CD14-positive monocyte (primary cell): ENCODE measurements around the gene OLFML2B. TPM values are rescaled to one million over a fixed set of nuclear protein-coding genes. Genes with fewer than 3 reads are reported as not detected.

ENCODE experiments used
- DNase-seq, 3 donors: peaks; one replicate each; pipeline ENCODE4 v3.0.0-alpha.2; 2011 to 2022
- H2AFZ ChIP-seq: 2 replicates; pipeline ENCODE4 v1.6.0; 2012; ENCODE audit warnings: mild to moderate bottlenecking, low read depth, low read length, inconsistent platforms; ENCODE audit not compliant: insufficient read depth, poor library complexity, severe bottlenecking
- H3K27ac ChIP-seq, 2 donors: 1 replicate in 1 of 2; 2 replicates in 1 of 2; pipeline ENCODE4 v1.5.1; 2012 to 2013; ENCODE audit warnings: low read length in 2 of 2, control low read depth in 1 of 2, inconsistent platforms in 1 of 2, low read depth in 1 of 2, mild to moderate bottlenecking in 1 of 2
- H3K27me3 ChIP-seq, 2 donors: one replicate each; pipeline versions ENCODE4 v1.6.0 to v1.6.1; 2011 to 2013; ENCODE audit warnings: low read length in 2 of 2; ENCODE audit not compliant: control insufficient read depth in 2 of 2, insufficient read depth in 2 of 2
- H3K36me3 ChIP-seq, 2 donors: replicated peaks in 1 of 2; 1 replicate in 1 of 2; 2 replicates in 1 of 2; pipeline versions ENCODE4 v1.5.1 to v1.6.1; 2012 to 2013; ENCODE audit warnings: low read length in 2 of 2, control low read depth in 1 of 2, inconsistent platforms in 1 of 2, mild to moderate bottlenecking in 1 of 2; ENCODE audit not compliant: insufficient read depth in 2 of 2, control insufficient read depth in 1 of 2
- H3K4me1 ChIP-seq, 2 donors: 1 replicate in 1 of 2; 2 replicates in 1 of 2; pipeline versions ENCODE4 v1.5.1 to v1.6.1; 2012 to 2013; ENCODE audit warnings: low read length in 2 of 2, control low read depth in 1 of 2, inconsistent platforms in 1 of 2, mild to moderate bottlenecking in 1 of 2, moderate library complexity in 1 of 2; ENCODE audit not compliant: insufficient read depth in 2 of 2, control insufficient read depth in 1 of 2
- H3K4me2 ChIP-seq: replicated peaks from 2 replicates; pipeline ENCODE3; 2012; ENCODE audit warnings: low read length, moderate library complexity, mild to moderate bottlenecking; ENCODE audit not compliant: poor library complexity, severe bottlenecking; ENCODE audit errors: extremely low read depth
- H3K4me3 ChIP-seq, 3 experiments: fragments of 200-600 bp in 1 of 3; sonication (generic) in 1 of 3; replicated peaks in 1 of 3; 1 replicate in 2 of 3; 2 replicates in 1 of 3; pipeline ENCODE4 v1.5.1; 2011 to 2013; ENCODE audit warnings: low read length in 3 of 3, mild to moderate bottlenecking in 3 of 3, control low read depth in 2 of 3, low read depth in 2 of 3, inconsistent platforms in 1 of 3, moderate library complexity in 1 of 3
- H3K79me2 ChIP-seq: 2 replicates; pipeline ENCODE4 v1.6.0; 2012; ENCODE audit warnings: mild to moderate bottlenecking, control low read depth, inconsistent platforms, low read length, moderate library complexity; ENCODE audit not compliant: insufficient read depth
- H3K9ac ChIP-seq: 2 replicates; pipeline ENCODE4 v1.6.0; 2017; ENCODE audit warnings: low read length, mild to moderate bottlenecking; ENCODE audit not compliant: insufficient read depth, poor library complexity, severe bottlenecking
- H3K9me3 ChIP-seq, 2 donors: replicated peaks in 1 of 2; 1 replicate in 1 of 2; 2 replicates in 1 of 2; pipeline versions ENCODE4 v1.5.1 to v1.6.1; 2012 to 2013; ENCODE audit warnings: low read length in 2 of 2, control low read depth in 1 of 2; ENCODE audit not compliant: control insufficient read depth in 1 of 2, insufficient read depth in 1 of 2
- H4K20me1 ChIP-seq: 2 replicates; pipeline ENCODE4 v1.6.0; 2012; ENCODE audit warnings: mild to moderate bottlenecking, low read length, control low read depth, moderate library complexity; ENCODE audit not compliant: insufficient read depth
- H3K27ac Mint-ChIP-seq, 7 donors: one replicate each; pipeline ENCODE4 v1.8.0; 2020; ENCODE audit warnings: mild to moderate bottlenecking in 7 of 7, mixed read lengths in 7 of 7, moderate library complexity in 6 of 7, inconsistent platforms in 2 of 7
- H3K27me3 Mint-ChIP-seq, 3 donors: one replicate each; pipeline ENCODE4 v1.8.0; 2021 to 2022; ENCODE audit warnings: low read depth in 3 of 3, mild to moderate bottlenecking in 3 of 3, mixed read lengths in 3 of 3, moderate library complexity in 3 of 3, inconsistent platforms in 1 of 3
- H3K36me3 Mint-ChIP-seq, 2 donors: one replicate each; pipeline ENCODE4 v1.8.0; 2020; ENCODE audit warnings: mixed read lengths in 2 of 2, inconsistent platforms in 1 of 2, mild to moderate bottlenecking in 1 of 2
- H3K4me1 Mint-ChIP-seq: one replicate; pipeline ENCODE4 v1.8.0; 2020; ENCODE audit warnings: mild to moderate bottlenecking, mixed read lengths
- H3K4me3 Mint-ChIP-seq, 2 donors: one replicate each; pipeline ENCODE4 v1.8.0; 2020; ENCODE audit warnings: mild to moderate bottlenecking in 2 of 2, mixed read lengths in 2 of 2, moderate library complexity in 1 of 2
- H3K9me3 Mint-ChIP-seq, 7 donors: one replicate each; pipeline ENCODE4 v1.8.0; 2020 to 2022; ENCODE audit warnings: mixed read lengths in 7 of 7, mild to moderate bottlenecking in 6 of 7, moderate library complexity in 6 of 7, inconsistent platforms in 2 of 7
- CTCF ChIP-seq: fragments of 200-600 bp; IDR thresholded peaks from one replicate; pipeline ENCODE4 v1.8.0; 2022; ENCODE audit warnings: antibody characterized with exemption, mild to moderate bottlenecking
- WGBS: methylation state at CpG from one replicate; pipeline ENCODE4 v1.1.5; 2013; ENCODE audit warnings: missing lambda C conversion rate; ENCODE audit not compliant: insufficient coverage; 5-methylcytosine and 5-hydroxymethylcytosine counted together
- intact Hi-C, 2 donors: fragments of 100-400 bp; cut with micrococcal nuclease; formaldehyde crosslinking; loops; one replicate each; pipeline versions ENCODE4 v1.15.0 to v1.15.1; 2023
- polyA plus RNA-seq, 3 donors: library from polyadenylated mRNA; depleted of rRNA in 1 of 3; unstranded in 2 of 3; stranded (reverse) in 1 of 3; fragments of 300-500 nt in 2 of 3; fragments of >200 nt in 1 of 3; fragmentation: Illumina TruSeq in 2 of 3; gene quantifications; 1 replicate in 2 of 3; 2 replicates in 1 of 3; pipeline ENCODE4 v1.2.3, GENCODE V29; 2012 to 2021

The OLFML2B gene
- polyA plus RNA-seq, 3 donors = 0.66 to 1.4 (median 0.95) TPM

GRCh38 chr1:162014202-162014601 lies 9.5 kb downstream of the OLFML2B start:
- no peaks in the 10 kb centered on the region for H3K36me3 Mint-ChIP-seq

GRCh38 chr1:162013289-162013688 lies 10.4 kb downstream of the OLFML2B start:
- Histone ChIP-seq H2AFZ (no peak overlapping the region), H3K9ac (no peak overlapping the region), H3K9me3 (no peaks in the 10 kb centered on the region), H3K27me3 (no peaks in the 10 kb centered on the region), H3K36me3 (no peaks in the 10 kb centered on the region), H3K79me2 (no peaks in the 10 kb centered on the region), H3K27ac (no peak overlapping the region), H3K4me2 (no peak overlapping the region), H3K4me1 (no peaks in the 10 kb centered on the region), H4K20me1 (no peaks in the 10 kb centered on the region), H3K4me3 (no peak overlapping the region)
- intact Hi-C loops = no loop called here
- no peak for TF ChIP-seq CTCF
- no peak for DNase-seq
- Mint-ChIP-seq H3K4me1 (no peaks in the 10 kb centered on the region), H3K4me3 (no peak overlapping the region), H3K27ac (no peak overlapping the region), H3K9me3 (peaks cover 0 to 5% (median 0%) of the 10 kb centered on the region in 7 donors), H3K36me3 (no peaks in the 10 kb centered on the region), H3K27me3 (peaks cover 4 to 6% (median 5%) of the 10 kb centered on the region in 3 donors)

More at GRCh38 chr1:162014202-162014601, 9.5 kb downstream of the OLFML2B start:
- Histone ChIP-seq H3K36me3 (no peaks in the 10 kb centered on the region), H3K79me2 (no peaks in the 10 kb centered on the region), H3K4me3 (no peak overlapping the region), H3K27ac (no peak overlapping the region), H4K20me1 (no peaks in the 10 kb centered on the region), H3K4me2 (no peak overlapping the region), H3K9me3 (no peaks in the 10 kb centered on the region), H2AFZ (no peak overlapping the region), H3K9ac (no peak overlapping the region), H3K4me1 (no peaks in the 10 kb centered on the region), H3K27me3 (no peaks in the 10 kb centered on the region)
- intact Hi-C loops = no loop called here
- H3K9me3 Mint-ChIP-seq = peaks cover 0 to 5% (median 0%) of the 10 kb centered on the region in 7 donors
- no peak for TF ChIP-seq CTCF
- H3K4me1 Mint-ChIP-seq = no peaks in the 10 kb centered on the region
- peaks cover 4 to 6% (median 5%) of the 10 kb centered on the region in 3 donors for H3K27me3 Mint-ChIP-seq
- H3K27ac Mint-ChIP-seq = no peak overlapping the region
- WGBS = 100% methylated on average over 1 of the region's 2 CpGs
- H3K4me3 Mint-ChIP-seq = no peak overlapping the region
- no peak for DNase-seq
